ENCODE data around the gene SCN2B.
"Not testable (repeated sequence)": the region's sequence is repeated elsewhere in the genome, so short reads cannot be mapped to it uniquely, and the experiment has no call there.

SCN2B gene

DNA sequence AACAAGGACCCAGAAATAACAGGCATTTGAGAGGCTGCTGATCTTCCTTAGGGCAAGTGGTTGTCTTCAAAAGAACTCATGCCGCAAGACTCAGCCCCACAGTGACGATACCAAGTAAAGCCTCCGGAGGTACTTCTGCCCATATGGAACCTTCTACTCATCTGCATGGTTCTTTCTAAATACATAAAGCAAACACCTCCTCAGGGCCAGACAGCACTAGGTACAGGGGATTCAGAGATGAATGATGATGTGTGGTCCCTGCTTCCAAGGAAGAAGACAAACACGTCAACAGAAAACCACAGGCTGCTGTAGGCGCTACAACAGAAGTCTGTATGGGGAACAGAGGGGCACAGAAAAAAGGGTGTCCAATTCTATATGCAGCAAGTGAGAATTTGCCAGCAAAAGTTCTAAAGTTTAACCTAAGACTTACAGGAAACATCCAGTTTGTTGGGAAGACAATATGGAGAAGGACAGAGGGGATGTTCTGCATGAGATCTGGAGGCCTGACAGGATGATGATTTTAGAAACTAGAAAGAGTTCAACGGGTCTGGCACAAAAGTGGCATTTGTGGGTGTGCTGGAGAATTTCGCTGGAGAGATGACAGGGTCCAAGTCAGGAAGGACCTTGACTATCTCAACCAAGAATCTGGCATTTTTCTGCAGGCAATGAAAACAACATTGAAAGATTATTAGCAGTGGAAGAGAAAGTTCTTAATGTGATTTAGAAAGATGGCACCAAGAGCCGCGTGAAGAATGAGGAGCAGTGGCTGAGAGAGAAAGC is 24.7 kb upstream of the SCN2B start:
- DNase-seq (ENCODE audit: low read depth): no peak
- H3K4me3 ChIP-seq (ENCODE audit: low read length): no peak overlapping the region
- TF ChIP-seq, protein P1, sequence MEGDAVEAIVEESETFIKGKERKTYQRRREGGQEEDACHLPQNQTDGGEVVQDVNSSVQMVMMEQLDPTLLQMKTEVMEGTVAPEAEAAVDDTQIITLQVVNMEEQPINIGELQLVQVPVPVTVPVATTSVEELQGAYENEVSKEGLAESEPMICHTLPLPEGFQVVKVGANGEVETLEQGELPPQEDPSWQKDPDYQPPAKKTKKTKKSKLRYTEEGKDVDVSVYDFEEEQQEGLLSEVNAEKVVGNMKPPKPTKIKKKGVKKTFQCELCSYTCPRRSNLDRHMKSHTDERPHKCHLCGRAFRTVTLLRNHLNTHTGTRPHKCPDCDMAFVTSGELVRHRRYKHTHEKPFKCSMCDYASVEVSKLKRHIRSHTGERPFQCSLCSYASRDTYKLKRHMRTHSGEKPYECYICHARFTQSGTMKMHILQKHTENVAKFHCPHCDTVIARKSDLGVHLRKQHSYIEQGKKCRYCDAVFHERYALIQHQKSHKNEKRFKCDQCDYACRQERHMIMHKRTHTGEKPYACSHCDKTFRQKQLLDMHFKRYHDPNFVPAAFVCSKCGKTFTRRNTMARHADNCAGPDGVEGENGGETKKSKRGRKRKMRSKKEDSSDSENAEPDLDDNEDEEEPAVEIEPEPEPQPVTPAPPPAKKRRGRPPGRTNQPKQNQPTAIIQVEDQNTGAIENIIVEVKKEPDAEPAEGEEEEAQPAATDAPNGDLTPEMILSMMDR (conservative IDR thresholded peaks at IDR 0.05; ENCODE audit: low read length): no peak

DNA sequence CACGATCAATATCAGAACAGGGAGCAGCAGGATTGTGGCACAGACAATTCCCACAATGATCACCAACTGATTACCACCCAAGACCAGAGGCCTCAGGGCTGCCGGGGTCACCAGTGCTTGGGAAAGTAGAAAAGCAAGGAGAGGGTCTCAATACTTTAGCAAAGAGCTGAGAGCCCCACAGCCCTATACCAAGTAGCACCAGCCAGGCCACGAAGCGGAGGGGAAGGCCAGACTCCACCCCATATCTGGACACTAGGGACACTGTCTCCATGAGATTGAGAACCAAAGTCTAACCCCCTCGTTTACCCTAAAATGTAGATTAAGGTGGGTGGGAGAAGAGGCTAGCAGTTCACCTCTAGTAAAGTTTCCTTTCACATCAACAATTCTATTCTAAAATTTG is 24.1 kb upstream of the SCN2B start:
- DNase-seq (ENCODE audit: low read depth): no peak
- TF ChIP-seq, protein P1 (conservative IDR thresholded peaks at IDR 0.05; ENCODE audit: low read length): no peak
- no peak overlapping the region for H3K4me3 ChIP-seq (ENCODE audit: low read length)

- TF ChIP-seq, protein P1 (conservative IDR thresholded peaks at IDR 0.05; ENCODE audit: low read length): no peak
- DNase-seq (ENCODE audit: low read depth): no peak
- H3K4me3 ChIP-seq (ENCODE audit: low read length): no peak overlapping the region
These were observed 22.7 kb upstream of the SCN2B start for GRCh38 chr11:118199135-118199534.

DNA sequence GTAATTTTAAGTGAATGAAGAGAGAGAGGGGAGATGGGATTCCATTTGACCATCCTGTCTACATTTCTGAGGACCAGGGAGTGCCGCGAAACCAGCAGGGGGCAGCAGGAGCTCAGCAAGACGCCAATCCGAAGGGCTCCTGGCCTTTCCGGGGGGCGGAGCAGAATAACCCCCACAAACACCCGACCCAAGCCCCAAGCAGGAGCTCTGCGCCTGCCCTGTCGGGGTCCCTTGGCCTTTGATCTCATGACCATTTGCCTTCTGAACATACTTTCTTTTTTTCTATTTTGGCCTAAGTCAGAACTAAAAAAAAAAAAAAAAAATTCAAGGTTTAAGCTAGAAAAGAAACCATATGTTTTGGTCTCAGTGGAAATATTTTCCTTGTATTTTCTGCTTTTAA is 21.9 kb upstream of the SCN2B start:
- TF ChIP-seq, protein P1 (conservative IDR thresholded peaks at IDR 0.05; ENCODE audit: low read length): peak; percentile 85
- H3K4me3 ChIP-seq (ENCODE audit: low read length): no peak overlapping the region
- DNase-seq (ENCODE audit: low read depth): peak; percentile 50

GRCh38 chr11:118194835-118195627 is 18.6 kb upstream of the SCN2B start:
- no peak overlapping the region for H3K4me3 ChIP-seq (ENCODE audit: low read length)
- peak; percentile 74 for DNase-seq (ENCODE audit: low read depth)
- TF ChIP-seq, protein P1 (conservative IDR thresholded peaks at IDR 0.05; ENCODE audit: low read length): no peak

DNA sequence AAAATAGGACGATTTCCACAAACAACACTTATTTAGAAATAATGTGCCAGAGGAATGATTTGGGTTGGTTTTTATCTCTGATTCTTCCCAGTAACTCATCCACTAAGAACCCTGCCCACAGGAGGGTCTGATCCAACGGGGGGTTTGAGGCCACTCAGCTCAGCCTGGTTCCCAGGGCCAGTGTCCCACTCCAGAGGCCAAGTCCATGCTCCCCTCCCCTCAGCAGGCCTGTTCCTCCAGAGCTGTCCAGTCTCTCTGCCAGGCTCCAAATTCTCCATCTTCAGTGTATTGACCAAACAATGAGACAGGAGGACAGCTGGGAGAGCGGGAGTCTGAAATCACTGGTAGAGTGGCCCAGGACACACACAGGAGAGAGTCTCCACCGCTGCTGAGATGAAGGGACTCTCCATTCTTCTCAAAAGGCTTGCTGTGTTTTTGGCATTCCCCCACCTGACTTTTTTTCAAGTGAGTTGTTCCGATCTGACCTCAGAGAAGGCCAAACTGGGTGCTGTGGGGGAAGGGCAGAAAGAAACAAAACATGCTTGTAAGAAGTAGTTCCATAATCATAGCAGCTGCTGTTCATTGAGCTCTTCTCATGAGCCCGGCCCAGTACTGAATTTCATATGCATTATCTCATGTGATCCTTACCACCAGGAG is 17.6 kb upstream of the SCN2B start:
- TF ChIP-seq, protein P1 (conservative IDR thresholded peaks at IDR 0.05; ENCODE audit: low read length): no peak
- no peak for DNase-seq (ENCODE audit: low read depth)
- no peak overlapping the region for H3K4me3 ChIP-seq (ENCODE audit: low read length)

DNA sequence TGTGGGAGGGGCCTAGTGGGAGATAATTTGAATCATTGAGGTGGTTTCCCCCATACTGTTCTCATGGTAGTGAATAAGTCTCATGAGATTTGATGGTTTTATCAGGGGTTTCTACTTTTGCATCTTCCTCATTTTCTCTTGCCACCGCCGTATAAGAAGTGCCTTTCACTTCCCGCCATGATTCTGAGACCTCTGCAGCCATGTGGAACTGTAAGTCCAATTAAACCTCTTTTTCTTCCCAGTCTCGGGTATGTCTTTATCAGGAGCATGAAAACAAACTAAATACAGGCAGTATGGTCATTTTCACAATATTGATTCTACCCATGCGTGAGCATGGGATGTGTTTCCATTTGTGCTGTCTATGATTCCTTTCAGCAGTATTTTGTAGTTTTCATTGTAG is 16.4 kb upstream of the SCN2B start:
- not testable (repeated sequence) for DNase-seq (ENCODE audit: low read depth); H3K4me3 ChIP-seq (ENCODE audit: low read length)

- H3K4me3 ChIP-seq (ENCODE audit: low read length); DNase-seq (ENCODE audit: low read depth): not testable (repeated sequence)
These were observed 14.6 kb upstream of the SCN2B start for GRCh38 chr11:118190942-118191506.

Data from AG10803 (cell line).